ENCODE results near the gene MBNL2.

The MBNL2 gene

DNA sequence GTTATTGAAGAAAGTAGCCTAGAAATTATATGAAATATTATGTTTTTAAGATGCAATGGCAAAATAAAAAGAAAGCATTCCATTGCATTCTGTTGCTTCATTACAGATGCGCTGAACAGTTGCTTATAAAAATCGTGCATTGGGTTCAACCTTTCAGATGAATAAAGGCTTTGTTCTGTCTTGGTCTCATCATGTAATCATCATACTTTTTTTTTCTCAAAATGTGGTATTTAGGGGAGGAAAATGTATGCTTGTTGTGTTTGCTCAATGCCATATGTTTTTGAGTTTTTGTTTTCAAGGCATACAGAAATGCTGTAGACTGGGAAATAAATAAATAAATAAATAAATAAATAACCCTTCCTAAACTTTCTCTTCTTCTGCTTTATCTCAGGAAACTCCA is 1.1 kb upstream of the MBNL2 start:
- H3K4me2 ChIP-seq (ENCODE audit: low read length) = 0 out of 2 replicates have a peak overlapping the region, but pooled peaks have one; percentile 96
- H3K9ac ChIP-seq (ENCODE audit: low read length) = no peak overlapping the region
- H3K36me3 ChIP-seq (replicated peaks; ENCODE audit: low read depth, low read length) = no peaks in the 10 kb centered on the region
- TF ChIP-seq, protein P1, sequence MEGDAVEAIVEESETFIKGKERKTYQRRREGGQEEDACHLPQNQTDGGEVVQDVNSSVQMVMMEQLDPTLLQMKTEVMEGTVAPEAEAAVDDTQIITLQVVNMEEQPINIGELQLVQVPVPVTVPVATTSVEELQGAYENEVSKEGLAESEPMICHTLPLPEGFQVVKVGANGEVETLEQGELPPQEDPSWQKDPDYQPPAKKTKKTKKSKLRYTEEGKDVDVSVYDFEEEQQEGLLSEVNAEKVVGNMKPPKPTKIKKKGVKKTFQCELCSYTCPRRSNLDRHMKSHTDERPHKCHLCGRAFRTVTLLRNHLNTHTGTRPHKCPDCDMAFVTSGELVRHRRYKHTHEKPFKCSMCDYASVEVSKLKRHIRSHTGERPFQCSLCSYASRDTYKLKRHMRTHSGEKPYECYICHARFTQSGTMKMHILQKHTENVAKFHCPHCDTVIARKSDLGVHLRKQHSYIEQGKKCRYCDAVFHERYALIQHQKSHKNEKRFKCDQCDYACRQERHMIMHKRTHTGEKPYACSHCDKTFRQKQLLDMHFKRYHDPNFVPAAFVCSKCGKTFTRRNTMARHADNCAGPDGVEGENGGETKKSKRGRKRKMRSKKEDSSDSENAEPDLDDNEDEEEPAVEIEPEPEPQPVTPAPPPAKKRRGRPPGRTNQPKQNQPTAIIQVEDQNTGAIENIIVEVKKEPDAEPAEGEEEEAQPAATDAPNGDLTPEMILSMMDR (IDR thresholded peaks at IDR 0.05; ENCODE audit: low read depth, low read length) = no peak
- TF ChIP-seq EZH2phosphoT487 (IDR thresholded peaks at IDR 0.05; ENCODE audit: low read depth) = no peak
- H3K4me1 ChIP-seq (ENCODE audit: low read length) = peaks cover 20% of the 10 kb centered on the region
- no peaks in the 10 kb centered on the region for H3K27me3 ChIP-seq (ENCODE audit: low read depth, low read length)
- H3K79me2 ChIP-seq (ENCODE audit: low read length) = peaks cover 5% of the 10 kb centered on the region; the same call in 1 of the 2 replicates
- no peaks in the 10 kb centered on the region for H4K20me1 ChIP-seq (ENCODE audit: insufficient read depth, low read length)
- H3K9me3 ChIP-seq (ENCODE audit: insufficient read depth, low read length) = no peaks in the 10 kb centered on the region
- H2AFZ ChIP-seq (ENCODE audit: low read depth, low read length) = no peak overlapping the region
- H3K4me3 ChIP-seq (ENCODE audit: low read length) = no peak overlapping the region
- no peak overlapping the region for H3K27ac ChIP-seq (ENCODE audit: low read length)

- H3K36me3 ChIP-seq (replicated peaks; ENCODE audit: low read depth, low read length) = no peaks in the 10 kb centered on the region
- peaks cover 20% of the 10 kb centered on the region for H3K4me1 ChIP-seq (ENCODE audit: low read length)
- H2AFZ ChIP-seq (ENCODE audit: low read depth, low read length) = peak overlapping the region; percentile 99
- no peak for TF ChIP-seq EZH2phosphoT487 (IDR thresholded peaks at IDR 0.05; ENCODE audit: low read depth)
- TF ChIP-seq, protein P1 (IDR thresholded peaks at IDR 0.05; ENCODE audit: low read depth, low read length) = no peak
- H3K79me2 ChIP-seq (ENCODE audit: low read length) = peaks cover 5% of the 10 kb centered on the region; the same call in 1 of the 2 replicates
- no peaks in the 10 kb centered on the region for H4K20me1 ChIP-seq (ENCODE audit: insufficient read depth, low read length)
- peak overlapping the region; percentile 82 for H3K4me3 ChIP-seq (ENCODE audit: low read length)
- H3K27ac ChIP-seq (ENCODE audit: low read length) = no peak overlapping the region; the same call in 1 of the 2 replicates
- peak overlapping the region; percentile 62 for H3K9ac ChIP-seq (ENCODE audit: low read length)
- H3K27me3 ChIP-seq (ENCODE audit: low read depth, low read length) = no peaks in the 10 kb centered on the region
- H3K4me2 ChIP-seq (ENCODE audit: low read length) = peak overlapping the region; percentile 96
- no peaks in the 10 kb centered on the region for H3K9me3 ChIP-seq (ENCODE audit: insufficient read depth, low read length)
Measured at GRCh38 chr13:97221466-97221865, 667 bp upstream of the MBNL2 start.

GRCh38 chr13:97223037-97223710 is 1.0 kb downstream of the MBNL2 start:
- Histone ChIP-seq H3K79me2 (ENCODE audit: low read length) (peaks cover 5% of the 10 kb centered on the region; the same call in 1 of the 2 replicates), H3K4me3 (ENCODE audit: low read length) (peak overlapping the region; percentile 82), H3K27ac (ENCODE audit: low read length) (no peak overlapping the region), H2AFZ (ENCODE audit: low read depth, low read length) (peak overlapping the region; percentile 37), H3K36me3 (replicated peaks; ENCODE audit: low read depth, low read length) (no peaks in the 10 kb centered on the region), H3K4me2 (ENCODE audit: low read length) (peak overlapping the region; percentile 96), H3K9me3 (ENCODE audit: insufficient read depth, low read length) (no peaks in the 10 kb centered on the region), H3K4me1 (ENCODE audit: low read length) (peaks cover 20% of the 10 kb centered on the region), H4K20me1 (ENCODE audit: insufficient read depth, low read length) (no peaks in the 10 kb centered on the region), H3K27me3 (ENCODE audit: low read depth, low read length) (no peaks in the 10 kb centered on the region), H3K9ac (ENCODE audit: low read length) (peak overlapping the region; percentile 62)
- TF ChIP-seq, protein P1 (IDR thresholded peaks at IDR 0.05; ENCODE audit: low read depth, low read length) = no peak
- no peak for TF ChIP-seq EZH2phosphoT487 (IDR thresholded peaks at IDR 0.05; ENCODE audit: low read depth)

DNA sequence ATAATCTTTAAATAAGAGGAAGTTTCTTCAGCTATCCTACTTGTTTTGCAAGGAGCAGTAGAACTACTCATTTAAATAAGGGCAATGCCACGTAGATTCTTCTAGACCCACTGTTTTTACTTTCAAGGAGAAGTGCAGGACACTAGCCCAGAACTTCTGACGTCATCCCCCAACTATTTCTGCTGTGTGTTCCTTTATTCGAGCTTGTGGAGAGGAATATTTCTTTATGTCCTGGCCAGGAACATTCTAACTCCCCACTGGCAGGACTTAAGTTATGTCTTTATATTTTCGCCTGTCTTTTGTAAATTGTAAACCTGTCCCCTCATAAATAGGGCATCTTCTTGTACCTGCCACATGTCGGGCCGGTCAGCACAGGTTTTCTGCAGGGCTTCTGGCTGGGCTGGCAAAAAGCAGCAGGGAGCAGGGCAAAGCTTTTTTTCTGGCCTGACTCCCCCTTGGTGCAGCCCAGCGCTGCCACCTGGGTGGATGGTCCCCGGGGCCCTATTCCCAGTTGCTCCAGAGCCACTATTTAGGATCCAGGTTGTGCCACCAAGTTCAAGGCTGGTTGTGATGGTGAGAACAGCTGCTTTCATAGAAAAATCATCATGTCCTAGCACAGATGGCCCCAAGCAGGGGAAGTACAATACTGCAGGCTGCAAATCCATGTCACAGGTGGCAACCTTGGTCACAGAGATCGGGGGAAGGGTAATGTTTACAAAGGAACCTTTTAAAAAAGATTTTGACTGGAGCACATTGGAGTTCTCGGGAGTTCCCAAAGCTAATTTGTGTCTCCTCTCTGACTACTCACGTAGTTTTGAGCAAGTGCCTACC is 1.8 kb downstream of the MBNL2 start:
- no peak overlapping the region for H3K27ac ChIP-seq (ENCODE audit: low read length)
- H3K79me2 ChIP-seq (ENCODE audit: low read length) = peaks cover 5% of the 10 kb centered on the region; the same call in 1 of the 2 replicates
- peaks cover 20% of the 10 kb centered on the region for H3K4me1 ChIP-seq (ENCODE audit: low read length)
- TF ChIP-seq, protein P1 (IDR thresholded peaks at IDR 0.05; ENCODE audit: low read depth, low read length) = no peak
- no peak for TF ChIP-seq EZH2phosphoT487 (IDR thresholded peaks at IDR 0.05; ENCODE audit: low read depth)
- H3K4me2 ChIP-seq (ENCODE audit: low read length) = peak overlapping the region; percentile 96
- H3K27me3 ChIP-seq (ENCODE audit: low read depth, low read length) = no peaks in the 10 kb centered on the region
- H3K9ac ChIP-seq (ENCODE audit: low read length) = peak overlapping the region; percentile 62
- no peaks in the 10 kb centered on the region for H3K36me3 ChIP-seq (replicated peaks; ENCODE audit: low read depth, low read length)
- H3K4me3 ChIP-seq (ENCODE audit: low read length) = peak overlapping the region; percentile 82
- no peaks in the 10 kb centered on the region for H4K20me1 ChIP-seq (ENCODE audit: insufficient read depth, low read length)
- H3K9me3 ChIP-seq (ENCODE audit: insufficient read depth, low read length) = no peaks in the 10 kb centered on the region
- H2AFZ ChIP-seq (ENCODE audit: low read depth, low read length) = peak overlapping the region; percentile 37; the same call in 1 of the 2 replicates
